Measurements from ENCODE around the gene CPE.
"Not testable (repeated sequence)": the region's sequence is repeated elsewhere in the genome, so short reads cannot be mapped to it uniquely, and the experiment has no call there.

Gene CPE

DNA sequence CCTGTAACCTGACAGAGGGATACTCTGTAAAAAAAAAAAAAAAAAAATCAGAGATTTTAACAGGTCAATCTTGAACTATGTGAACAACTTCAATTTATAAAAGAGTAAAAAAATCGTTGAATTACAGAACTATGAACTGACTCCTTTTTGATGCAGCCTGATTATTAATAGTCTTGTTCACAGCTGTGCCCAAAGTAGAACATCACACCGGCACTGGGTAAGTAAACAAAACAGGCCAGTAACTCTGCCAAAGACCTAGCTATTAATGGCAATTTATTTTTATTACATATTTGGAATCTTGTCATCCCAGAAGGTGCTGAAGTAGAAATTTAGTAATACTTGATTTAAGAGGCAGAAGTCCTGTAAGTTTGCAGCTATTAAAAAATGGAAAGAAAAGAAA, 31.4 kb downstream of the CPE start:
- DNase-seq, result no peak

- DNase-seq, result no peak
Observed at GRCh38 chr4:165415910-165416309, 37.1 kb downstream of the CPE start.

DNA sequence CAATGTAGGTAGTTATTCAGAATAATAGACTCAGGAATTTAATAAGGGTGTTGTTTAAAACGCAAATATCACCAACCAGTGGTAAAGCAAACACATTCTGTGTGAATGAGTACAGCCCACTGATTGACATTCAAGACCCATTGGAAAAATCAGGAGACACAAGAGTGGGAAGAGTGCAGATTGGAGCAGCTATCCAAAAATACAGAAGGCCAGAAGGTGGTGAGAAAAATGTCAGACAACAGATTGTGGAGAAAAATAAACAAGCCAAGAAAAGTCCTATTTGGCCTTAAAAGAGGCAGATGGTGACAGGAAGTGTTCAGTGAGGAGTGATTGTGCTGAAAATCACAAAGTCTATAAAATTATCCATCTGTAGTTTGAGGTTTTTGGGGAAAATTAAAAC, 39.3 kb downstream of the CPE start:
- no peak for DNase-seq

DNA sequence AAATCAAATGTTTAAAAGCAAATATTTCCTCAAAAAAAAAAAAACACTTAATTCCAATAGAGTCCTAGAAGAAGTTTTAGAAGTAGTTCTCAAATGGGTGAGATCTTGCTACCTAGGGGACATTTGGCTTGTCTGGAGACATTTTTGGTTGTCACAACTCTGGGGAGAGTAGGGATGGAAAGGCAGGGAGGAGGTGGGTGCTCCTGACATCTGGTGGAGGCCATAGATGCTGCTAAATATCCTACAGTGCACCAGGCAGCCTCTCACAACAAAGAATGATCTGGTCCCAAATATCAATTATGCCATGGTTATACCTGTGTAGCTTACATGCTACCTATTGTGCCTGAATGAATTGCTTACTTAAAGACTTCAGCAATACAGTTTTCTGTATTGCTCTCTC, 46.8 kb downstream of the CPE start:
- no peak for DNase-seq

GRCh38 chr4:165426331-165426730, 47.5 kb downstream of the CPE start:
- no peak for DNase-seq

DNA sequence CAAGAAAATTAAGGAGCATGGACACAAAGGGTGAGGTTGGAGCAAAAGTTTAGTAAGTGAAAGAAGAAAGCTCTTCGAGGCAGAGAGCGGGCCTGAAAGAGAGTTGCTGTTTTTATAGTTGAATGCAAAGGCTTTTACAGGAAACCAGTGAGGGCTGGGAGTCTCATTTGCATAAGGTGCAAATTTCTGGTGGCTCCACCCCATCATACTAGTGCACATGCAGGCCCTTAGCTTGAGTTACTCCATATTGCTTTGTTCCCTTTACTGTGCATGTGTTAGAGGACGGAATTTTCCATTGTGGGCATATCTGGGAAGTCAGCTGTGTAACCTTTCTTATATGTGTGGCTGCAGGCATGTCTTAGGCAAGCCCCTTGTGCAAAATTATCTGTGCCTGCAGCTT, 48.0 kb downstream of the CPE start:
- no peak for DNase-seq

- no peak for DNase-seq
Observed at GRCh38 chr4:165428957-165429356, 50.1 kb downstream of the CPE start.

DNA sequence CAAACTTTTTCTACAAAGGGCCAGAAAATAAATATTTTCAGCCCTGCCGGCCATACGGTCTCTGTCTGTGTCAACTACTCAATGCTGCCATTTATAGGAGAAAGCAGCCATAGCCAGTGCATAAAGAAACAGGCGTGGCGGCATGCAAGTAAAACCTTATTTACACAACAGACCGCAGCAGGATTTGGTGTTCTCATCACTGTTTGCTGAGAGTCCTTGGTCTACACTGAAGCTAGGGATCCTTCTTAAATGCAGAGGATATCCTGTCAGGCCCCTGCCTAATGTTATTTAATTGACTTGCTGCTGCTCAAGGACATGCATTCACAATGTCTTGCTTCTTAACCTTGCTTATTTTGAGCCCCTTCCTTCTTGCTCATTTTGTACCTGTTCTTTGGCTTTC, 54.7 kb downstream of the CPE start:
- DNase-seq, result no peak

GRCh38 chr4:165437691-165438090, 58.9 kb downstream of the CPE start:
- no peak for DNase-seq

- no peak for DNase-seq
Observed at GRCh38 chr4:165439344-165439743, 60.5 kb downstream of the CPE start.

GRCh38 chr4:165439981-165440380, 61.2 kb downstream of the CPE start:
- no peak for DNase-seq

GRCh38 chr4:165440415-165441158, 61.8 kb downstream of the CPE start:
- DNase-seq, result no peak

DNA sequence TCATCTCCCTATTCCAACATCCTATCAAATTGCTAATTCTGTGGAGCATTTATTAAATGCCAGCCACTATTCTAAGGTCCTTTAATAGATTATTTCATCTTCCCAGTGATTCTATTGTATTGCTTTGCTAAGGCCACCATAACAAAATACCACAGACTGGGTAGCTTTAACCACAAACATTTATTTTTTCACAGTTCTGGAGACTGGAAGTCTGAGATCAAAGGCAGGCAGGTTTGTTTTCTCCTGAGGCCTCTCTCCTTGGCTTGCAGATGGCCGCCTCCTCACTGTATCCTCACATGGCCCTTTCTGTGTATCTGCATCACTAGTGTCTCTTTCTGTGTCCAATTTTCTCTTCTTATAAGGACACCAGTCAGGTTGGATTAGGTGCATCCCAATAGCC, 64.5 kb downstream of the CPE start:
- no peak for DNase-seq

GRCh38 chr4:165448700-165449099, 69.9 kb downstream of the CPE start:
- DNase-seq, result no peak

DNA sequence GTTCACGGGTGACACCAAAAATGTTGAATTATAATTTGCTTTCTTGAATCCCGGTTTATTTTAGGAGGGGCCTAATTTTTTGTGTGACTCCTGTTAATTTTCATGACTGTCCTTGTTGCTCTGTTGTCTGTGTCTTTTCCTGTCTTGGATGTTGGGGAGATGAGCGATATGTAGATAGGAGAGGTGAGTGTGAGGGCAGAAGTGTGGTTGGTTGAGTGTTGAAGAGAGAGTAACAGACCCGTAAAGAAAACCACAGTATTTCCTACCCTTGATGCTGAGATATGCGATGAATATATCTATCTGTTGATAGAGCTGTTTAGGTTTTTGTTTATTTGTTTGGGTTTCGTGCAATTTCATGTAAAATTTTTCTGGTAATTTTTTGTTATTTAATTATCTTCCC, 70.5 kb downstream of the CPE start:
- DNase-seq, result no peak

DNA sequence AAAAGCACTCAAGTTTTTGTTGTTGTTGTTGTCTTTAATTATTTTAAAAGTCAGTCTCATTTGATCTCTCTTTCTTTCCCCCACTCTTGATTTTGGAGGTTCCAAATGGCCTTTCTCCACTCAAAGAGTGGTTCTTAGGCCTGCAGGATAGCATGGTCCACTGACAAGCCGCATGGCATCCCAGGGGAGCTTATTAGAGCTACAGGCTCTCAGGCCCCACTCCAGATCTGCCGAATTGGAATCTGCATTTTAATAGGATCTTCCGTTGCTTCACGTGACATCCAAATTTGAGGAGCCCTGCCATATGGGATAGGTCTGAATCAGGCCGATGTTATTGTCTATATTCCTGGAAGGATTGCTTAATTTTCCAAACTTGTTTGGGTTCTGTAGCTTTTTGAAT, 72.1 kb downstream of the CPE start:
- DNase-seq, result no peak

DNA sequence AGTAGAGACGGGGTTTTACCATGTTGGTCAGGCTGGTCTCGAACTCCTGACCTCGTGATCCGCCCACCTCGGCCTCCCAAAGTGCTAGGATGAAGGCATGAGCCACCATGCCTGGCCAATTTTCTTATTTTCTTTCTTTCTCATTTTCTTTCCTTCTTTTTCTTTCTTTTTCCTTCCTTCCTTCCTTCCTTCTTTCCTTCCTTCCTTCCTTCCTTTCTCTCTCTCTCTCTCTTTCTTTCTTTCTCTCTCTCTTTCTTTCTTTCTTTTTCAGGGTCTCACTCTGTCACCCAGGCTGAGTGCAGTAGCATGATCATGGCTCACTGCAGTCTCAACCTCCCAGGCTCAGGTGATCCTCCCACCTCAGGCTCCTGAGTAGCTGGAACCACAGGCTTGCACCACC, 74.3 kb downstream of the CPE start:
- not testable (repeated sequence) for DNase-seq

DNA sequence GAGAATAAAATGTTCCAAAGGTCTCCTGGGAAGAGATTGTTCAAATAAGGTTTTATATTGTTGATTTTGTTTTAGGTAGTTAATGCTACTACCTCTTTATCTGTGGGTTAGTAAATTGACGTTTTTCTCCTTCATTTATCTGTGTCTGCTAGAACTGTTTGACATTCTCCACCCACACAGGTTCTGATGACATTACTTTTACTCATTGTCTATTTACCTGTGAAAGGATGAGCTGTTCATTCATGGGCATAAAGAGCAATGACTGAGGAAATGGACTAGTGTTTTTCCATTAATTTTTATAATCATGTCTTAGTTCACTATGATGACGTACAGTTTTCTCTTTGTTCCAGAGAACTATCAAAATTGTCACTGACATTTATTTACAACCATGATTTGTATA, 75.6 kb downstream of the CPE start:
- DNase-seq, result no peak

DNA sequence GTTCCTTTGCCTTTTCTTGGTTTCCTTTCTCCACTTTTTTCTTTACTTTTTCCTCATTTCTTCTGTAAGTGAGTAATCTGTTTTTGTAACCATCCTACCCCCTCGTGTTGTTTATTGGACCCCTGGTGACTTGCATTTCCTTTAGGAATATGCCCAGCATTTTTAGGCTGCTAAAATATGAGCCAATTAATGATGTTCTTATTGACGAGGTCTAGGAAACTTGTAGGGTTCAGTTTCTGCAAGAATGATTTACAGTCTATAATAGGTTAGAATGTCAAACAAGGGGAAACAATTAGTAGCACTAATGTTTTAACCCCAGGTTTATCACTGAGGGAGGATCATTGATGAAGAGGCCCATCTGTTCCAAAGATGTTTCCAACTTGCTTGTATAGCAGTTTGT, 79.0 kb downstream of the CPE start:
- no peak for DNase-seq

- DNase-seq, result no peak
Observed at GRCh38 chr4:165458471-165458870, 79.7 kb downstream of the CPE start.

DNA sequence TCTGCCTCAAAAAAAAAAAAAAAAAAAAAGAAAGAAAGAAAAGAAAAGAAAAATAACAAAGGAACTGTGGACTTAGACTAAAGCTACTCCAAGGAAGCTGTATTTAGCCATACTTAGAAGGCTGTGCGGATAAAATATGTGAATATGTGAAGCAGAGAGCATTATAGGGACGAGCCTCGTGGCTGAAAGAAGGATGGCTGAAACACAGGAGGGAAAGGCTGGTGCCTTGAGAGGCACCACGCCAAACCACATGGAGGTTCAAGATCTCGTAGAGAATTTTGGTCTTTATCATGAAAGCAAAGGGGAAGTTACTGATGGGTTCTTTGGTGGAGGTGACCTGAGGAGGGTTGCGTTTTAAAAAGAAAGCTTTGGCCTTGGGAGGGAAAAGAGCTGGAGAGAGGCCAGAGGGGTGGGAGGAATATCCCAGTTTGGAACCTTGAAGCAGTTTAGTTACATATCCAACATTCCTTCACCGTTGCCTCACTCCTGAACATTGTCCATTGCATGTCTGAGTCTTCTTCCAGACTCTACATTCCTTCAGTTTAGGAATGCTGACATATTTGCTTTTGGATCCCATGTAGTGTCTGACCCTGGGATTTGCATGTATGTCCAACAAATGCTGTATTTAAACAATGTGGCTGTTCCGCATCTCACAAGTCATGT, 82.5 kb downstream of the CPE start:
- DNase-seq, result no peak

DNA sequence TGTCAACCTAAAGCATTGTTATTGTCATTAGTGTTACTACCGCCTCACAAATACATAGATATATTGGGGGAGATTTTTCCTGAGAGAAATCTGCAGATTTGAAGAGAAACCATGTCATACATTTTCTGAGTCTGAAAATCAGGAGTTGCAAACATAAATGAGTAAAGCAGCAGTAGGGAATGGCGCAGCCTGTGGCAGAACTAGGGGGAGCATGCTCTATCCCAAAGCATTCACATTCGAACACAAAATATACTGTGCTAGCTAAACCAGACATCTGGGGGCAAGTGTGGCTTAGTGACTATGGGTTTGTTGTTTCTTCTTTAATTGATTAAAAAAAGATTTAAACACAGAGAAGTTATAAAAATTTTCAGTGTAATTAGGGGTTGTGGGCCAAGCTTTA, 83.2 kb downstream of the CPE start:
- DNase-seq, result no peak

GRCh38 chr4:165464376-165464775, 85.6 kb downstream of the CPE start:
- DNase-seq, result no peak

- DNase-seq, result peak; percentile 35
Observed at GRCh38 chr4:165464813-165465381, 86.1 kb downstream of the CPE start.

DNA sequence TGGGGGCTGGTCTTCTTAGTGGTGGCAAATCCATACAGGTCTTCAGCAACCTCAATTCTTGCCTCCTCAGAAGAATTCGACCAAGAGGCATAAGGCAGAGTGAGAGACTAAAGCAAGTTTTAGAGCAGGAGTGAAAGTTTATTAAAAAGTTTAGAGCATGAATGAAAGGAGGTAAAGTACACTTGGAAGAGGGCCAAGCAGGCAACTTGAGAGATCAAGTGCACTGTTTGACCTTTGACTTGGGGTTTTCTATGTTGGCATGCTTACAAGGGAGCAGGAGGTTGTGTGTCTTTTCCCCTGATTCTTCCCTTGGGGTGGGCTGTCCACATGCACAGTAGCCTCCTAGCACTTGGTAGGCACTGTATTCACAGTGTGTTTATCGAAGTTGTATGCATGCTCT, 91.2 kb downstream of the CPE start:
- DNase-seq, result no peak

All from NCI-H1436 (cell line).